Adrenal gland (tissue), 12 donors: ENCODE data around the gene TPCN1. TPM values are rescaled to one million over a fixed set of nuclear protein-coding genes. Genes with fewer than 3 reads are reported as not detected.
A peak's percentile ranks its signal among the peaks of the same experiment; 100 is the strongest.

Source experiments
- DNase-seq, 7 donors: peaks; one replicate each; pipeline ENCODE4 v3.0.0-alpha.2; 2019 to 2020
- H3K27ac ChIP-seq, 5 donors: fragments of 200-600 bp; sonication (generic) in 4 of 5; 1 replicate in 3 of 5; 2 replicates in 2 of 5; pipeline versions ENCODE4 v1.5.1 to v1.8.0; 2016 to 2020; ENCODE audit warnings: mild to moderate bottlenecking in 1 of 5
- H3K27me3 ChIP-seq: fragments of 200-600 bp; 2 replicates; pipeline ENCODE4 v1.8.0; 2021
- H3K36me3 ChIP-seq, 2 donors: fragments of 200-600 bp; replicated peaks in 1 of 2; 1 replicate in 1 of 2; 2 replicates in 1 of 2; pipeline versions ENCODE4 v1.5.1 to v1.8.0; 2018 to 2022
- H3K4me1 ChIP-seq, 2 donors: fragments of 200-600 bp; replicated peaks in 1 of 2; 1 replicate in 1 of 2; 2 replicates in 1 of 2; pipeline versions ENCODE4 v1.5.1 to v1.8.0; 2018 to 2021
- H3K4me3 ChIP-seq, 4 donors: fragments of 200-600 bp; sonication (generic) in 3 of 4; one replicate each; pipeline ENCODE4 v1.5.1; 2016 to 2018
- H3K9me3 ChIP-seq, 3 donors: fragments of 200-600 bp; sonication (generic) in 1 of 3; replicated peaks in 1 of 3; 1 replicate in 2 of 3; 2 replicates in 1 of 3; pipeline versions ENCODE4 v1.5.1 to v1.8.0; 2016 to 2021
- POLR2A ChIP-seq, 2 donors: fragments of 450-650 bp; IDR thresholded peaks; one replicate each; pipeline ENCODE4 v1.6.1; 2017; ENCODE audit warnings: antibody characterized with exemption in 2 of 2, mild to moderate bottlenecking in 2 of 2, moderate library complexity in 1 of 2
- WGBS, 4 donors: extraction: QIAGEN DNeasy Blood & Tissue Kit in 2 of 4; methylation state at CpG; one replicate each; pipeline versions ENCODE4 v1.1.5 to v1.1.7; 2013 to 2017; 5-methylcytosine and 5-hydroxymethylcytosine counted together
- intact Hi-C, 2 donors: fragments of 100-400 bp; cut with DNase I; formaldehyde crosslinking; loops; one replicate each; pipeline versions ENCODE4 v1.14.1 to v1.15.0; 2022 to 2023
- polyA plus RNA-seq, 3 donors: library from polyadenylated mRNA; stranded (reverse); fragments of 200-250 nt in 2 of 3; fragments of 350-450 nt in 1 of 3; fragmentation: Illumina TruSeq in 1 of 3; extraction: RNeasy Lipid Tissue Mini Kit (QIAGEN cat#74804) in 1 of 3; gene quantifications; one replicate each; pipeline ENCODE4 v1.2.3, GENCODE V29; 2013 to 2014
- total RNA-seq, 9 donors: library from RNA; depleted of rRNA in 4 of 9; stranded (reverse); fragments of >200 nt in 4 of 9; fragments of 120-200 nt in 1 of 9; fragmentation: NEBNext Ultra II Directional in 1 of 9; extraction: Animal tissue kit (Norgen Biotek cat#: 25700) in 1 of 9; gene quantifications; one replicate each; pipeline versions ENCODE4 v1.1.0 to v1.2.4, GENCODE V29; 2013 to 2023
- TF ChIP-seq, protein P1 (sequence below), 6 experiments: fragments of 450-650 bp in 4 of 6; fragments of 200-600 bp in 2 of 6; sonication (generic) in 1 of 6; IDR thresholded peaks; 1 replicate in 5 of 6; 2 replicates in 1 of 6; pipeline versions ENCODE4 v1.5.1 to v1.8.0; 2016 to 2021; ENCODE audit warnings: antibody characterized with exemption in 6 of 6, mild to moderate bottlenecking in 2 of 6, moderate library complexity in 1 of 6
- donor health status: healthy with polysubstance abuse.
- donor health status: Bipolar disorder and iron deficiency.
- donor health status: DM: yes; HTN: yes; CAD: no.
- donor health status: DM: no; HTN: no; CAD: no.
- donor health status: DM: no; HTN: no; CAD: no.
- donor health status: DM: yes; HTN: yes; CAD: no.

The TPCN1 gene
- total and polyA plus RNA-seq, 12 donors, result 21.2 to 198 (median 80.9) TPM

DNA sequence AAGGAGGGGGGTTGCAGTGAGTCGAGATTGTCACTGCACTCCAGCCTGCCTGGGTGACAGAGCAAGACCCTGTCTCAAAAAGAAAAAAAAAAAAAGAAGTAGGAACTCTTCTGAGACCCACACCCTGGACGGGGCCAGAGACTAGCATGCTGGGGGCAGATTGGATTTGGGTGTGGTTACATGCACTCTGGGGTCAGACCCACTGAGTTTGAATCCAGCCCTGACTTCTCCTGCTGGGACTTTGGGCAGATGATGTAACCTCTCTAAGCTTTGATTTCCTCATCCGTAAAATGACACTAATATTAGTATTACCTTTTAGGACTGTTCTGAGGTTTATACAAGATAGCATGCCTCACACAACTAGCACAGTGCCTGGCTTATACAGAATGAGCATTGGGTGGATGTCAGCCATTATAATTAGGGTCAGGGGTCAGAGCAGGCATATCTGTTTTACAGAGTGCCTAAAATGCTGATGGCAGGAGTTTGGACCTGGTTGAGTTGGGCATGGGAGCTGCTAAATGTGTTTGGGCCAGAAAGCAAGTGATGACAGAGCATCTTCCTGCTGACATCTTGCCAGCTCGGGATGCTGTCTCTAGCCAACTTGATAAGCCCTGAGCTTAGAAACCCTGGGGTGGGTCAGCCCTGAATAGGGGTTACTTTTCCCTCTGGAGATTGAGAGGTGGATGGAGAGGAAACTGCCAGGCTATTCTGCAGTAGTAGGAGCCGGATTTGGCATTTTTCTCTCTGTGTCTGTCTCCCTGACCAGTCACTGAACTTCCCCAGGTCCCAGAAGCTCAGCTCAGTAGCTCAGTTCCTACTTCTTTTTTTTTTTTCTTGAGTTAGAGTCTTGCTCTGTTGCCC, 15.5 kb downstream of the TPCN1 start:
- Histone ChIP-seq H3K4me1 (peaks cover 49 to 84% of the 10 kb centered on the region in 2 donors), H3K27me3 (no peaks in the 10 kb centered on the region), H3K4me3 (no peak overlapping the region), H3K27ac (peak overlapping the region in 4 of 5 donors; percentile 15 to 77 (median 44)), H3K9me3 (no peaks in the 10 kb centered on the region), H3K36me3 (peaks cover 0 to 52% of the 10 kb centered on the region in 2 donors)
- TF ChIP-seq, protein P1, sequence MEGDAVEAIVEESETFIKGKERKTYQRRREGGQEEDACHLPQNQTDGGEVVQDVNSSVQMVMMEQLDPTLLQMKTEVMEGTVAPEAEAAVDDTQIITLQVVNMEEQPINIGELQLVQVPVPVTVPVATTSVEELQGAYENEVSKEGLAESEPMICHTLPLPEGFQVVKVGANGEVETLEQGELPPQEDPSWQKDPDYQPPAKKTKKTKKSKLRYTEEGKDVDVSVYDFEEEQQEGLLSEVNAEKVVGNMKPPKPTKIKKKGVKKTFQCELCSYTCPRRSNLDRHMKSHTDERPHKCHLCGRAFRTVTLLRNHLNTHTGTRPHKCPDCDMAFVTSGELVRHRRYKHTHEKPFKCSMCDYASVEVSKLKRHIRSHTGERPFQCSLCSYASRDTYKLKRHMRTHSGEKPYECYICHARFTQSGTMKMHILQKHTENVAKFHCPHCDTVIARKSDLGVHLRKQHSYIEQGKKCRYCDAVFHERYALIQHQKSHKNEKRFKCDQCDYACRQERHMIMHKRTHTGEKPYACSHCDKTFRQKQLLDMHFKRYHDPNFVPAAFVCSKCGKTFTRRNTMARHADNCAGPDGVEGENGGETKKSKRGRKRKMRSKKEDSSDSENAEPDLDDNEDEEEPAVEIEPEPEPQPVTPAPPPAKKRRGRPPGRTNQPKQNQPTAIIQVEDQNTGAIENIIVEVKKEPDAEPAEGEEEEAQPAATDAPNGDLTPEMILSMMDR (IDR thresholded peaks at IDR 0.05), result no peak
- TF ChIP-seq POLR2A (IDR thresholded peaks at IDR 0.05), result peak in 1 of 2 donors; percentile 4
- 40 to 57% (median 55%) methylated on average over 5 of the region's 5 CpGs for WGBS, 4 donors
- peak; percentile 38 to 83 (median 71) for DNase-seq
- intact Hi-C loops, result no loop called here

DNA sequence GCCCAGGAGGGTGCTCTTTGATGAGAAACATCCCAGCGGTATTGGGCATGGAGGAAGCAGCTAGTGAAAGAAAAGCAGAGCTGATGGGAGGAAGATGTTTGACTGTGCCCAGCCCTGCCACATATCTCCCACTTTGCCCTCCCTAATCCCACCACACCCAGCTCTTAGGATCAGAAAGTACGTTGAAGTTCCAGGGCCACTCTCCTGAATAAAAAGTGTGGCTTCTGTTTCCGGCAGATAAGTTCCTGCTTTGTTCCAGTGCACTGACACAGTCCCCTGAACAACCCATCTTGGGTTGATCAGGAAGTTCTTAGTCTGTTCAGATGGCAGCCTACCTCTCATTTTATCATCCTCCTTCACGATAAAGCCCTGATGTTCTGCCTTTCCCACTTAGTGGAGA, 16.5 kb downstream of the TPCN1 start:
- intact Hi-C loops, result no loop called here
- WGBS, 4 donors, result 52 to 83% (median 77%) methylated on average over 3 to 4 of the region's 4 CpGs
- peaks cover 0 to 51% of the 10 kb centered on the region in 2 donors for H3K36me3 ChIP-seq

DNA sequence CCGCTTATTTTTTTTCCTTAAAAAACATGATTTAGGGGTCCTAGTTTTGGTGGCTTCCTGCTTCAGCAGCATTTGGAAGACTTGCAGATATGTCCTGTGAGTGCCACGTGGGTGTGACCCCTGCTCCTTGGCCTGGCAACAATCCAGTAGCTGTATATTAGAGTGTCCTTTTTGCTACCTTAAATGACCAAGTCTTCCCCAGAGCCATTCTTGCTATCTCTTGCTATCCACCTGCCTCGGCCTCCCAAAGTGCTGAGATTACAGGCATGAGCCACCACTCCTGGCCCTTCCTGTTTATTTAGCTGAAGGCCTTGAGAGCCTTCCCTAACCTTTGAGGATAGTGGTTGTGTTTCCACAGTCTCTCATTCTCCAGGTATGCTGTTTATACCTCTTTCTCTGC, 17.0 kb downstream of the TPCN1 start:
- H3K4me3 ChIP-seq, result no peak overlapping the region
- TF ChIP-seq POLR2A (IDR thresholded peaks at IDR 0.05), result no peak
- TF ChIP-seq, protein P1 (IDR thresholded peaks at IDR 0.05), result no peak
- no peaks in the 10 kb centered on the region for H3K9me3 ChIP-seq
- peaks cover 35 to 74% of the 10 kb centered on the region in 2 donors for H3K4me1 ChIP-seq
- H3K27me3 ChIP-seq, result no peaks in the 10 kb centered on the region
- H3K27ac ChIP-seq, result peak overlapping the region in 4 of 5 donors; percentile 15 to 77 (median 40)
- peaks cover 0 to 50% of the 10 kb centered on the region in 2 donors for H3K36me3 ChIP-seq
- intact Hi-C loops, result no loop called here
- DNase-seq, result peak in 3 of 7 donors; percentile 12 to 57 (median 23)
- WGBS, 4 donors, result 49 to 59% (median 53%) methylated on average over 3 of the region's 3 CpGs

More for the DNA sequence above, 16.5 kb downstream of the TPCN1 start:
- TF ChIP-seq POLR2A (IDR thresholded peaks at IDR 0.05), result no peak
- TF ChIP-seq, protein P1 (IDR thresholded peaks at IDR 0.05), result no peak
- peak in 4 of 7 donors; percentile 8 to 51 (median 14) for DNase-seq
- H3K4me1 ChIP-seq, result peaks cover 39 to 80% of the 10 kb centered on the region in 2 donors
- no peaks in the 10 kb centered on the region for H3K9me3 ChIP-seq
- H3K4me3 ChIP-seq, result no peak overlapping the region
- H3K27me3 ChIP-seq, result no peaks in the 10 kb centered on the region
- H3K27ac ChIP-seq, result peak overlapping the region in 4 of 5 donors; percentile 15 to 77 (median 40)

DNA sequence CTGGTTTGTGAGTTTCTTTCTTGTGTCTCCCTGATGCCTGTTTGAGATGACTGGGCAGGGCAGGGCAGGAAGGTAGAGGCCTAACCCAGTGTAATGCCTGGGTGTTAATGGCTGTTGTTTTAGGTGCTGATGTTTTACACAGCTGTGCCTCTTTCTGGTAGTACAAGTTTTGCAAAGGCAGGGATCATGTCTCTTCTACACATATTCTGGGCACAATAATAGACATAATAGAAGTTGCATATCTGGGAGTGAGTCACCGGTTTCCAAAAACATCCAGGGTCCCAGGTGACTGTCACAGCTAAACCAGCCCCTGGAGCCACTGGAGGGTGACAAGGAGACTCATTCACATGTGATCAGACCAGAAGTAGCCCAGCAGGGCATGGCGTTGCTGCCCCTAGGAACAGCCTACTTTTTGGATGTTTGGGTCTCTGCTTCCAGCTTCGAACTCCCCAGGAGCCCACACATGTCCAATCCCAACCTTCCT, 18.1 kb downstream of the TPCN1 start:
- H3K4me1 ChIP-seq, result peaks cover 39 to 75% of the 10 kb centered on the region in 2 donors

More for the DNA sequence above, 18.1 kb downstream of the TPCN1 start:
- intact Hi-C loops, result no loop called here
- Histone ChIP-seq H3K9me3 (no peaks in the 10 kb centered on the region), H3K36me3 (peaks cover 0 to 40% of the 10 kb centered on the region in 2 donors), H3K4me3 (no peak overlapping the region), H3K27me3 (no peaks in the 10 kb centered on the region), H3K27ac (peak overlapping the region in 4 of 5 donors; percentile 21 to 77 (median 52))
- WGBS, 4 donors, result 64 to 72% (median 71%) methylated on average over 3 of the region's 3 CpGs
- TF ChIP-seq, protein P1 (IDR thresholded peaks at IDR 0.05), result no peak
- TF ChIP-seq POLR2A (IDR thresholded peaks at IDR 0.05), result no peak
- DNase-seq, result peak in 5 of 7 donors; percentile 46 to 69 (median 53)
